ENCODE measurements around the gene ALKBH8. TPM values are rescaled to one million over a fixed set of nuclear protein-coding genes. Genes with fewer than 3 reads are reported as not detected.
"Not testable (repeated sequence)": the region's sequence is repeated elsewhere in the genome, so short reads cannot be mapped to it uniquely, and the experiment has no call there.

The ALKBH8 gene
- total RNA-seq, 1 donor from 2014 or later = 11.9 TPM

- peak overlapping the region; percentile 92 for H3K27ac Mint-ChIP-seq
- intact Hi-C loops (cut with micrococcal nuclease) = loop anchor here (5.0 to 10.0 kb wide), 4 partner anchors 198 to 1098 kb away; partner anchors contain the start of genes C11orf65, CUL5 and DDX10
- no peaks in the 10 kb centered on the region for H3K27me3 Mint-ChIP-seq (ENCODE audit: low read depth)
- H3K4me3 Mint-ChIP-seq (ENCODE audit: low read depth) = no peak overlapping the region
- DNase-seq (ENCODE audit: low spot score) = no peak
- peaks cover 6% of the 10 kb centered on the region for H3K36me3 Mint-ChIP-seq (ENCODE audit: low read depth)
- H3K4me1 Mint-ChIP-seq (ENCODE audit: low read depth) = peaks cover 44% of the 10 kb centered on the region
- H3K9me3 Mint-ChIP-seq = no peaks in the 10 kb centered on the region
Observed at GRCh38 chr11:107566569-107566968, 1.0 kb upstream of the ALKBH8 start.

GRCh38 chr11:107565955-107566501 lies 493 bp upstream of the ALKBH8 start:
- not testable (repeated sequence) for H3K36me3 Mint-ChIP-seq (ENCODE audit: low read depth); DNase-seq (ENCODE audit: low spot score); H3K27me3 Mint-ChIP-seq (ENCODE audit: low read depth); H3K9me3 Mint-ChIP-seq
- H3K27ac Mint-ChIP-seq = peak overlapping the region; percentile 92
- intact Hi-C loops (cut with micrococcal nuclease) = loop anchor here (1.0 to 10.0 kb wide), 7 partner anchors 25 to 1099 kb away; partner anchors contain the start of genes C11orf65, CUL5, CWF19L2 and DDX10
- H3K4me1 Mint-ChIP-seq (ENCODE audit: low read depth) = peaks cover 48% of the 10 kb centered on the region
- H3K4me3 Mint-ChIP-seq (ENCODE audit: low read depth) = peak overlapping the region; percentile 88

GRCh38 chr11:107564877-107565218 lies 687 bp downstream of the ALKBH8 start:
- H3K9me3 Mint-ChIP-seq = no peaks in the 10 kb centered on the region
- H3K27ac Mint-ChIP-seq = peak overlapping the region; percentile 92
- H3K4me1 Mint-ChIP-seq (ENCODE audit: low read depth) = peaks cover 49% of the 10 kb centered on the region
- H3K36me3 Mint-ChIP-seq (ENCODE audit: low read depth) = peaks cover 12% of the 10 kb centered on the region
- H3K27me3 Mint-ChIP-seq (ENCODE audit: low read depth) = no peaks in the 10 kb centered on the region
- intact Hi-C loops (cut with micrococcal nuclease) = loop anchor here (1.0 to 10.0 kb wide), 9 partner anchors 26 to 1100 kb away; partner anchors contain the start of genes C11orf65, CUL5, CWF19L2 and DDX10
- no peak for DNase-seq (ENCODE audit: low spot score)
- peak overlapping the region; percentile 88 for H3K4me3 Mint-ChIP-seq (ENCODE audit: low read depth)

GRCh38 chr11:107563702-107564101 lies 1.8 kb downstream of the ALKBH8 start:
- peaks cover 22% of the 10 kb centered on the region for H3K36me3 Mint-ChIP-seq (ENCODE audit: low read depth)
- no peaks in the 10 kb centered on the region for H3K9me3 Mint-ChIP-seq
- intact Hi-C loops (cut with micrococcal nuclease) = loop anchor here (1.0 to 10.0 kb wide), 9 partner anchors 13 to 1101 kb away; partner anchors contain the start of genes C11orf65, CWF19L2, DDX10 and ELMOD1
- H3K4me3 Mint-ChIP-seq (ENCODE audit: low read depth) = peak overlapping the region; percentile 56
- no peaks in the 10 kb centered on the region for H3K27me3 Mint-ChIP-seq (ENCODE audit: low read depth)
- DNase-seq (ENCODE audit: low spot score) = peak; percentile 12
- no peak overlapping the region for H3K27ac Mint-ChIP-seq
- H3K4me1 Mint-ChIP-seq (ENCODE audit: low read depth) = peaks cover 49% of the 10 kb centered on the region

- H3K27ac Mint-ChIP-seq = peak overlapping the region; percentile 69
- peaks cover 46% of the 10 kb centered on the region for H3K4me1 Mint-ChIP-seq (ENCODE audit: low read depth)
- peaks cover 22% of the 10 kb centered on the region for H3K36me3 Mint-ChIP-seq (ENCODE audit: low read depth)
- H3K9me3 Mint-ChIP-seq = no peaks in the 10 kb centered on the region
- H3K4me3 Mint-ChIP-seq (ENCODE audit: low read depth) = peak overlapping the region; percentile 40
- intact Hi-C loops (cut with micrococcal nuclease) = loop anchor here (1.0 to 10.0 kb wide), 7 partner anchors 14 to 1102 kb away; partner anchors contain the start of genes C11orf65, DDX10 and SLC35F2
- no peaks in the 10 kb centered on the region for H3K27me3 Mint-ChIP-seq (ENCODE audit: low read depth)
- DNase-seq (ENCODE audit: low spot score) = no peak
Observed at GRCh38 chr11:107562647-107563208, 2.8 kb downstream of the ALKBH8 start.

- H3K36me3 Mint-ChIP-seq (ENCODE audit: low read depth) = peaks cover 25% of the 10 kb centered on the region
- H3K4me1 Mint-ChIP-seq (ENCODE audit: low read depth) = peaks cover 44% of the 10 kb centered on the region
- DNase-seq (ENCODE audit: low spot score) = no peak
- H3K9me3 Mint-ChIP-seq = no peaks in the 10 kb centered on the region
- no peak overlapping the region for H3K4me3 Mint-ChIP-seq (ENCODE audit: low read depth)
- H3K27ac Mint-ChIP-seq = no peak overlapping the region
- no peaks in the 10 kb centered on the region for H3K27me3 Mint-ChIP-seq (ENCODE audit: low read depth)
- intact Hi-C loops (cut with micrococcal nuclease) = loop anchor here (2.0 to 10.0 kb wide), 6 partner anchors 15 to 1103 kb away; partner anchors contain the start of genes C11orf65, DDX10 and SLC35F2
Observed at GRCh38 chr11:107561688-107562087, 3.8 kb downstream of the ALKBH8 start.

GRCh38 chr11:107550304-107550703 lies 15.2 kb downstream of the ALKBH8 start:
- intact Hi-C loops (cut with micrococcal nuclease) = no loop called here
- Mint-ChIP-seq H3K4me3 (ENCODE audit: low read depth) (no peak overlapping the region), H3K27ac (no peak overlapping the region), H3K9me3 (no peaks in the 10 kb centered on the region), H3K4me1 (ENCODE audit: low read depth) (peaks cover 2% of the 10 kb centered on the region), H3K36me3 (ENCODE audit: low read depth) (peaks cover 48% of the 10 kb centered on the region), H3K27me3 (ENCODE audit: low read depth) (no peaks in the 10 kb centered on the region)
- no peak for DNase-seq (ENCODE audit: low spot score)

GRCh38 chr11:107549954-107550285 lies 15.6 kb downstream of the ALKBH8 start:
- no peaks in the 10 kb centered on the region for H3K9me3 Mint-ChIP-seq
- no peak overlapping the region for H3K27ac Mint-ChIP-seq
- no peak overlapping the region for H3K4me3 Mint-ChIP-seq (ENCODE audit: low read depth)
- H3K4me1 Mint-ChIP-seq (ENCODE audit: low read depth) = peaks cover 2% of the 10 kb centered on the region
- intact Hi-C loops (cut with micrococcal nuclease) = loop anchor here (1.0 kb wide), 2 partner anchors 10 to 139 kb away; no protein-coding TSS in a partner anchor
- peaks cover 46% of the 10 kb centered on the region for H3K36me3 Mint-ChIP-seq (ENCODE audit: low read depth)
- DNase-seq (ENCODE audit: low spot score) = no peak
- H3K27me3 Mint-ChIP-seq (ENCODE audit: low read depth) = no peaks in the 10 kb centered on the region

- Mint-ChIP-seq H3K4me3 (ENCODE audit: low read depth) (no peak overlapping the region), H3K27ac (no peak overlapping the region), H3K36me3 (ENCODE audit: low read depth) (peaks cover 46% of the 10 kb centered on the region), H3K4me1 (ENCODE audit: low read depth) (peaks cover 4% of the 10 kb centered on the region), H3K27me3 (ENCODE audit: low read depth) (no peaks in the 10 kb centered on the region), H3K9me3 (no peaks in the 10 kb centered on the region)
- intact Hi-C loops (cut with micrococcal nuclease) = loop anchor here (1.0 kb wide), 2 partner anchors 11 to 140 kb away; no protein-coding TSS in a partner anchor
- no peak for DNase-seq (ENCODE audit: low spot score)
Observed at GRCh38 chr11:107549253-107549953, 16.1 kb downstream of the ALKBH8 start.

GRCh38 chr11:107547961-107548360 lies 17.6 kb downstream of the ALKBH8 start:
- H3K4me3 Mint-ChIP-seq (ENCODE audit: low read depth) = no peak overlapping the region
- peaks cover 36% of the 10 kb centered on the region for H3K36me3 Mint-ChIP-seq (ENCODE audit: low read depth)
- H3K27me3 Mint-ChIP-seq (ENCODE audit: low read depth) = no peaks in the 10 kb centered on the region
- intact Hi-C loops (cut with micrococcal nuclease) = no loop called here
- H3K9me3 Mint-ChIP-seq = no peaks in the 10 kb centered on the region
- no peak overlapping the region for H3K27ac Mint-ChIP-seq
- peaks cover 4% of the 10 kb centered on the region for H3K4me1 Mint-ChIP-seq (ENCODE audit: low read depth)
- no peak for DNase-seq (ENCODE audit: low spot score)

GRCh38 chr11:107545101-107545514 lies 20.4 kb downstream of the ALKBH8 start:
- Mint-ChIP-seq H3K9me3 (no peaks in the 10 kb centered on the region), H3K4me1 (ENCODE audit: low read depth) (peaks cover 4% of the 10 kb centered on the region), H3K36me3 (ENCODE audit: low read depth) (peaks cover 19% of the 10 kb centered on the region), H3K27me3 (ENCODE audit: low read depth) (no peaks in the 10 kb centered on the region), H3K4me3 (ENCODE audit: low read depth) (no peak overlapping the region), H3K27ac (no peak overlapping the region)
- intact Hi-C loops (cut with micrococcal nuclease) = no loop called here
- no peak for DNase-seq (ENCODE audit: low spot score)

GRCh38 chr11:107538821-107539220 lies 26.7 kb downstream of the ALKBH8 start:
- intact Hi-C loops (cut with micrococcal nuclease) = no loop called here
- Mint-ChIP-seq H3K27ac (no peak overlapping the region), H3K4me1 (ENCODE audit: low read depth) (no peaks in the 10 kb centered on the region), H3K4me3 (ENCODE audit: low read depth) (no peak overlapping the region), H3K36me3 (ENCODE audit: low read depth) (peaks cover 27% of the 10 kb centered on the region), H3K9me3 (no peaks in the 10 kb centered on the region), H3K27me3 (ENCODE audit: low read depth) (no peaks in the 10 kb centered on the region)
- DNase-seq (ENCODE audit: low spot score) = no peak

GRCh38 chr11:107538239-107538638 lies 27.3 kb downstream of the ALKBH8 start:
- Mint-ChIP-seq H3K27ac (no peak overlapping the region), H3K36me3 (ENCODE audit: low read depth) (peaks cover 27% of the 10 kb centered on the region), H3K27me3 (ENCODE audit: low read depth) (no peaks in the 10 kb centered on the region), H3K9me3 (no peaks in the 10 kb centered on the region), H3K4me1 (ENCODE audit: low read depth) (no peaks in the 10 kb centered on the region), H3K4me3 (ENCODE audit: low read depth) (no peak overlapping the region)
- intact Hi-C loops (cut with micrococcal nuclease) = no loop called here
- no peak for DNase-seq (ENCODE audit: low spot score)

Measured in activated T-helper 2 cell treated with anti-CD3 and anti-CD28 coated beads, Interferon-gamma antibody, Interleukin-2, Interleukin-4, amounts not matched to agents 10 μg/mL and 5 μg/mL and 100 μg/mL, durations not matched to agents 14 hours and 24 hours and 36 hours (primary cell).